H9 (cell line): ENCODE results near the gene SLC4A9. TPM values are rescaled to one million over a fixed set of nuclear protein-coding genes. Genes with fewer than 3 reads are reported as not detected.

Experiments
- DNase-seq: peaks from one replicate; pipeline ENCODE4 v3.0.0-alpha.2; 2017
- H2AFZ ChIP-seq: one replicate; pipeline ENCODE4 v1.6.1; 2013; ENCODE audit warnings: mild to moderate bottlenecking, low read length, control low read depth, moderate library complexity
- H2AK5ac ChIP-seq: 2 replicates; pipeline ENCODE4 v1.6.1; 2013; ENCODE audit warnings: low read length, control low read depth, mixed read lengths; ENCODE audit not compliant: insufficient read length
- H2BK120ac ChIP-seq: one replicate; pipeline ENCODE4 v1.6.1; 2013; ENCODE audit warnings: low read depth, mild to moderate bottlenecking, low read length, control low read depth, inconsistent platforms; ENCODE audit not compliant: poor library complexity, severe bottlenecking
- H2BK12ac ChIP-seq: 2 replicates; pipeline ENCODE4 v1.6.1; 2013; ENCODE audit warnings: low read length, control low read depth, mixed read lengths, low read depth; ENCODE audit not compliant: insufficient read length
- H2BK15ac ChIP-seq: 2 replicates; pipeline ENCODE4 v1.6.1; 2013; ENCODE audit warnings: low read depth, low read length, control low read depth
- H2BK20ac ChIP-seq: one replicate; pipeline ENCODE4 v1.6.1; 2013; ENCODE audit warnings: low read depth, mild to moderate bottlenecking, low read length, control low read depth, inconsistent platforms; ENCODE audit not compliant: poor library complexity, severe bottlenecking
- H2BK5ac ChIP-seq: 2 replicates; pipeline ENCODE4 v1.6.1; 2013; ENCODE audit warnings: low read length, control low read depth, mixed read lengths; ENCODE audit not compliant: insufficient read length
- H3K14ac ChIP-seq: 2 replicates; pipeline ENCODE4 v1.6.1; 2013; ENCODE audit warnings: low read length, control low read depth; ENCODE audit not compliant: insufficient read depth
- H3K18ac ChIP-seq: 2 replicates; pipeline ENCODE4 v1.6.1; 2013; ENCODE audit warnings: low read depth, mild to moderate bottlenecking, mixed read lengths, low read length, control low read depth; ENCODE audit not compliant: insufficient read length
- H3K23ac ChIP-seq: 2 replicates; pipeline ENCODE4 v1.6.1; 2013; ENCODE audit warnings: low read length, control low read depth, mixed read lengths, low read depth; ENCODE audit not compliant: insufficient read length
- H3K23me2 ChIP-seq: 2 replicates; pipeline ENCODE4 v1.6.1; 2013; ENCODE audit warnings: low read depth, mild to moderate bottlenecking, mixed read lengths, low read length, control low read depth; ENCODE audit not compliant: insufficient read length, poor library complexity, severe bottlenecking
- H3K27ac ChIP-seq: 2 replicates; pipeline ENCODE4 v1.5.1; 2013; ENCODE audit warnings: low read length, control low read depth, mixed read lengths, low read depth; ENCODE audit not compliant: insufficient read length
- H3K27me3 ChIP-seq: 2 replicates; pipeline ENCODE4 v1.6.1; 2013; ENCODE audit warnings: low read length, control low read depth, inconsistent platforms; ENCODE audit not compliant: insufficient read depth
- H3K4ac ChIP-seq: 2 replicates; pipeline ENCODE4 v1.6.1; 2013; ENCODE audit warnings: low read depth, mild to moderate bottlenecking, control low read depth, inconsistent platforms, low read length, moderate library complexity
- H3K4me1 ChIP-seq: 2 replicates; pipeline ENCODE4 v1.6.1; 2013; ENCODE audit warnings: low read length, control low read depth, inconsistent platforms; ENCODE audit not compliant: insufficient read depth
- H3K4me2 ChIP-seq: 2 replicates; pipeline ENCODE4 v1.6.1; 2013; ENCODE audit warnings: low read length, control low read depth, mixed read lengths; ENCODE audit not compliant: insufficient read length, insufficient read depth
- H3K56ac ChIP-seq: 2 replicates; pipeline ENCODE4 v1.6.1; 2013; ENCODE audit warnings: low read depth, mild to moderate bottlenecking, mixed read lengths, low read length, control low read depth; ENCODE audit not compliant: insufficient read length
- H3K79me1 ChIP-seq: 2 replicates; pipeline ENCODE4 v1.6.1; 2013; ENCODE audit warnings: low read depth, mild to moderate bottlenecking, moderate library complexity, low read length, control low read depth, inconsistent platforms; ENCODE audit not compliant: insufficient read depth, poor library complexity, severe bottlenecking
- H3K79me2 ChIP-seq: 2 replicates; pipeline ENCODE4 v1.6.1; 2013; ENCODE audit warnings: low read length, control low read depth, inconsistent platforms; ENCODE audit not compliant: insufficient read depth
- H3K9ac ChIP-seq: 2 replicates; pipeline ENCODE4 v1.6.1; 2013; ENCODE audit warnings: low read length, control low read depth, mixed read lengths; ENCODE audit not compliant: insufficient read length; ENCODE audit errors: extremely low read depth
- H3K9me3 ChIP-seq: one replicate; pipeline ENCODE4 v1.6.1; 2013; ENCODE audit warnings: low read depth, low read length, inconsistent platforms; ENCODE audit not compliant: control insufficient read depth
- H3T11ph ChIP-seq: one replicate; pipeline ENCODE4 v1.6.1; 2013; ENCODE audit warnings: mild to moderate bottlenecking, low read length, control low read depth, inconsistent platforms
- H4K20me1 ChIP-seq: one replicate; pipeline ENCODE4 v1.6.1; 2013; ENCODE audit not compliant: control insufficient read depth, insufficient read length, insufficient read depth
- H4K5ac ChIP-seq: 2 replicates; pipeline ENCODE4 v1.6.1; 2013; ENCODE audit warnings: low read depth, mild to moderate bottlenecking, mixed read lengths, low read length, control low read depth; ENCODE audit not compliant: insufficient read length
- H4K8ac ChIP-seq: replicated peaks from 2 replicates; pipeline ENCODE4 v1.6.1; 2013; ENCODE audit warnings: low read length, control low read depth, mixed read lengths, low read depth; ENCODE audit not compliant: insufficient read length
- H4K91ac ChIP-seq: 2 replicates; pipeline ENCODE4 v1.6.1; 2013; ENCODE audit warnings: low read depth, mild to moderate bottlenecking, moderate library complexity, mixed read lengths, low read length, control low read depth; ENCODE audit not compliant: insufficient read length
- H3K27ac Mint-ChIP-seq, 3 experiments: 2 replicates in 2 of 3; 3 replicates in 1 of 3; pipeline ENCODE4 v1.8.0; 2020 to 2021; ENCODE audit warnings: mixed read lengths in 3 of 3, mild to moderate bottlenecking in 1 of 3, moderate library complexity in 1 of 3
- H3K27me3 Mint-ChIP-seq: 2 replicates; pipeline ENCODE4 v1.8.0; 2021; ENCODE audit warnings: low read depth, mild to moderate bottlenecking, moderate library complexity, mixed read lengths
- H3K36me3 Mint-ChIP-seq, 3 experiments: 2 replicates in 2 of 3; 3 replicates in 1 of 3; pipeline ENCODE4 v1.8.0; 2020 to 2021; ENCODE audit warnings: low read depth in 3 of 3, mixed read lengths in 3 of 3; ENCODE audit not compliant: insufficient read depth in 1 of 3
- H3K4me1 Mint-ChIP-seq, 2 experiments: 2 replicates each; pipeline ENCODE4 v1.8.0; 2020; ENCODE audit warnings: mixed read lengths in 2 of 2
- H3K4me3 Mint-ChIP-seq, 2 experiments: 2 replicates in 1 of 2; 3 replicates in 1 of 2; pipeline ENCODE4 v1.8.0; 2020 to 2021; ENCODE audit warnings: mild to moderate bottlenecking in 2 of 2, mixed read lengths in 2 of 2, moderate library complexity in 1 of 2
- H3K9me3 Mint-ChIP-seq, 2 experiments: 2 replicates in 1 of 2; 3 replicates in 1 of 2; pipeline ENCODE4 v1.8.0; 2020; ENCODE audit warnings: mild to moderate bottlenecking in 2 of 2, mixed read lengths in 2 of 2, moderate library complexity in 1 of 2
- CTCF ChIP-seq: fragments of 200-600 bp; sonication (generic); conservative IDR thresholded peaks from 3 replicates; pipeline ENCODE4 v1.8.0; 2021; ENCODE audit warnings: antibody characterized with exemption, mild to moderate bottlenecking
- WGBS: extraction: QIAGEN DNeasy Blood & Tissue Kit; methylation state at CpG from one replicate; pipeline ENCODE4 v1.1.7; 2013; ENCODE audit warnings: missing lambda C conversion rate, low lambda C conversion rate, mixed read lengths; ENCODE audit not compliant: insufficient read length; ENCODE audit errors: extremely low coverage; 5-methylcytosine and 5-hydroxymethylcytosine counted together
- total RNA-seq: library from RNA; stranded (reverse); gene quantifications from 2 replicates; pipeline ENCODE4 v1.2.1, GENCODE V29; 2021

The SLC4A9 gene
- total RNA-seq, 1 experiment from 2014 or later: 0.07 TPM

- no peak overlapping the region for H3K18ac ChIP-seq
- WGBS: no CpG with 5 or more reads among the region's 1 CpG
- H2BK20ac ChIP-seq: no peak overlapping the region
- H4K20me1 ChIP-seq: no peaks in the 10 kb centered on the region
- no peak overlapping the region for H3K27ac ChIP-seq
- no peak overlapping the region for H2BK5ac ChIP-seq
- Mint-ChIP-seq H3K27me3 (no peaks in the 10 kb centered on the region), H3K4me1 (no peaks in the 10 kb centered on the region), H3K27ac (no peak overlapping the region), H3K4me3 (no peak overlapping the region), H3K36me3 (no peaks in the 10 kb centered on the region), H3K9me3 (no peaks in the 10 kb centered on the region)
- H3K56ac ChIP-seq: no peak overlapping the region
- H3K4me2 ChIP-seq: no peak overlapping the region
- no peaks in the 10 kb centered on the region for H3K27me3 ChIP-seq
- no peak overlapping the region for H2AK5ac ChIP-seq
- H3K23ac ChIP-seq: no peak overlapping the region
- H2BK15ac ChIP-seq: no peak overlapping the region
- no peak overlapping the region for H3K4ac ChIP-seq
- TF ChIP-seq CTCF: no peak
- no peak overlapping the region for H3K14ac ChIP-seq
- no peaks in the 10 kb centered on the region for H3K79me2 ChIP-seq
- H4K8ac ChIP-seq: no peak overlapping the region
- no peak overlapping the region for H3K9ac ChIP-seq
- H3K79me1 ChIP-seq: no peaks in the 10 kb centered on the region
- no peak overlapping the region for H4K91ac ChIP-seq
- no peaks in the 10 kb centered on the region for H3K9me3 ChIP-seq
- H2BK12ac ChIP-seq: no peak overlapping the region
- DNase-seq: no peak
- H3T11ph ChIP-seq: no peak overlapping the region
- no peak overlapping the region for H2AFZ ChIP-seq
- H3K23me2 ChIP-seq: no peaks in the 10 kb centered on the region
- no peak overlapping the region for H4K5ac ChIP-seq
- no peaks in the 10 kb centered on the region for H3K4me1 ChIP-seq
- no peak overlapping the region for H2BK120ac ChIP-seq
Observed at GRCh38 chr5:140391732-140392131, 31.7 kb downstream of the SLC4A9 start.
